Muscle of leg (tissue), 11 donors: ENCODE results near the gene MBD3L3. TPM values are rescaled to one million over a fixed set of nuclear protein-coding genes. Genes with fewer than 3 reads are reported as not detected.
"Not testable (repeated sequence)": the region's sequence is repeated elsewhere in the genome, so short reads cannot be mapped to it uniquely, and the experiment has no call there.

Source experiments
- DNase-seq: peaks from one replicate; pipeline ENCODE4 v3.0.0; 2013
- H3K27ac ChIP-seq: one replicate; pipeline ENCODE4 v1.5.1; 2013; ENCODE audit warnings: mild to moderate bottlenecking, low read length, control low read depth
- H3K27me3 ChIP-seq: one replicate; pipeline ENCODE4 v1.6.1; 2013; ENCODE audit warnings: low read length; ENCODE audit not compliant: control insufficient read depth, insufficient read depth
- H3K36me3 ChIP-seq: one replicate; pipeline ENCODE4 v1.6.1; 2013; ENCODE audit warnings: low read length; ENCODE audit not compliant: control insufficient read depth, insufficient read depth
- H3K4me1 ChIP-seq: one replicate; pipeline ENCODE4 v1.6.1; 2013; ENCODE audit warnings: low read length; ENCODE audit not compliant: control insufficient read depth, insufficient read depth
- H3K4me3 ChIP-seq: one replicate; pipeline ENCODE4 v1.5.1; 2013; ENCODE audit warnings: low read length, control low read depth
- H3K9me3 ChIP-seq: replicated peaks from 2 replicates; pipeline ENCODE4 v1.6.1; 2013; ENCODE audit warnings: low read depth, low read length; ENCODE audit not compliant: control insufficient read depth
- WGBS: methylation state at CpG from one replicate; pipeline ENCODE4 v1.1.5; 2013; ENCODE audit warnings: missing lambda C conversion rate; ENCODE audit not compliant: insufficient coverage; 5-methylcytosine and 5-hydroxymethylcytosine counted together
- polyA plus RNA-seq, 8 donors: library from polyadenylated mRNA; unstranded; fragments of 120-200 nt; gene quantifications; one replicate each; pipeline versions ENCODE4 v1.2.1 to v1.2.3, GENCODE V29; 2013; ENCODE audit warnings: inconsistent platforms in 1 of 8, low replicate concordance in 1 of 8; ENCODE audit not compliant: insufficient read length in 8 of 8, insufficient read depth in 1 of 8
- total RNA-seq: library from RNA; stranded (reverse); fragments of 120-200 nt; gene quantifications from one replicate; pipeline ENCODE4 v1.2.4, GENCODE V29; 2013

Gene MBD3L3
- total and polyA plus RNA-seq, 9 donors = not detected

GRCh38 chr19:7040079-7040478 is 18.4 kb downstream of the MBD3L3 start, which contains the start of gene MBD3L4:
Gene MBD3L4, minus strand, starts transcription at chr19:7040179. Its CDS starts 35 bp downstream, at chr19:7040144.
- WGBS = no CpG with 5 or more reads among the region's 9 CpGs
- not testable (repeated sequence) for H3K27ac ChIP-seq, H3K9me3 ChIP-seq, H3K4me1 ChIP-seq, H3K4me3 ChIP-seq, H3K27me3 ChIP-seq, H3K36me3 ChIP-seq, DNase-seq

- not testable (repeated sequence) for H3K36me3 ChIP-seq, H3K27ac ChIP-seq, H3K4me1 ChIP-seq, H3K27me3 ChIP-seq, H3K4me3 ChIP-seq, DNase-seq, H3K9me3 ChIP-seq
- no CpG with 5 or more reads among the region's 9 CpGs for WGBS
Observed at GRCh38 chr19:7030278-7030677, 28.2 kb downstream of the MBD3L3 start, which contains the start of gene MBD3L5. Gene MBD3L5, plus strand, starts transcription at chr19:7030578. Its CDS starts 34 bp downstream, at chr19:7030612.

GRCh38 chr19:7028790-7029189 is 29.7 kb downstream of the MBD3L3 start:
- DNase-seq, H3K27me3 ChIP-seq, H3K9me3 ChIP-seq, H3K4me3 ChIP-seq, H3K4me1 ChIP-seq, H3K27ac ChIP-seq, H3K36me3 ChIP-seq: not testable (repeated sequence)
- WGBS = no CpG with 5 or more reads among the region's 1 CpG

GRCh38 chr19:7021331-7021730 is 37.1 kb downstream of the MBD3L3 start, which contains the start of gene MBD3L2B:
Gene MBD3L2B, minus strand, starts transcription at chr19:7021431. Its CDS starts 34 bp downstream, at chr19:7021397.
- no CpG with 5 or more reads among the region's 6 CpGs for WGBS

GRCh38 chr19:7018828-7019227 is 39.6 kb downstream of the MBD3L3 start:
- no peak for DNase-seq
- 60% methylated on average over 1 of the region's 6 CpGs for WGBS

More at GRCh38 chr19:7021331-7021730, 37.1 kb downstream of the MBD3L3 start, which contains the start of gene MBD3L2B:
- H3K36me3 ChIP-seq, DNase-seq, H3K9me3 ChIP-seq, H3K27ac ChIP-seq, H3K4me1 ChIP-seq, H3K27me3 ChIP-seq, H3K4me3 ChIP-seq: not testable (repeated sequence)

GRCh38 chr19:7013678-7014077 is 44.8 kb downstream of the MBD3L3 start:
- H3K27ac ChIP-seq = no peak overlapping the region

More at GRCh38 chr19:7018828-7019227, 39.6 kb downstream of the MBD3L3 start:
- H3K4me3 ChIP-seq = no peak overlapping the region
- H3K27ac ChIP-seq = no peak overlapping the region
- H3K36me3 ChIP-seq = no peaks in the 10 kb centered on the region
- no peaks in the 10 kb centered on the region for H3K4me1 ChIP-seq
- no peaks in the 10 kb centered on the region for H3K27me3 ChIP-seq
- H3K9me3 ChIP-seq = no peaks in the 10 kb centered on the region

GRCh38 chr19:7010722-7011593 is 47.5 kb downstream of the MBD3L3 start:
- no peaks in the 10 kb centered on the region for H3K27me3 ChIP-seq
- whole genome bisulfite sequencing = 85% methylated on average over 4 of the region's 12 CpGs
- H3K4me1 ChIP-seq = no peaks in the 10 kb centered on the region
- H3K36me3 ChIP-seq = no peaks in the 10 kb centered on the region
- H3K9me3 ChIP-seq = no peaks in the 10 kb centered on the region
- H3K27ac ChIP-seq = no peak overlapping the region
- H3K4me3 ChIP-seq = no peak overlapping the region
- no peak for DNase-seq

More at GRCh38 chr19:7013678-7014077, 44.8 kb downstream of the MBD3L3 start:
- Histone ChIP-seq H3K9me3 (no peaks in the 10 kb centered on the region), H3K36me3 (no peaks in the 10 kb centered on the region), H3K27me3 (no peaks in the 10 kb centered on the region), H3K4me1 (no peaks in the 10 kb centered on the region), H3K4me3 (no peak overlapping the region)
- DNase-seq = no peak
- WGBS = 100% methylated on average over 1 of the region's 4 CpGs

- no peak for DNase-seq
- no peaks in the 10 kb centered on the region for H3K9me3 ChIP-seq
- H3K27ac ChIP-seq = no peak overlapping the region
- H3K27me3 ChIP-seq = no peaks in the 10 kb centered on the region
- H3K36me3 ChIP-seq = no peaks in the 10 kb centered on the region
- H3K4me3 ChIP-seq = no peak overlapping the region
- 33% methylated on average over 1 of the region's 4 CpGs for WGBS
- no peaks in the 10 kb centered on the region for H3K4me1 ChIP-seq
Observed at GRCh38 chr19:7007859-7008258, 50.6 kb downstream of the MBD3L3 start.
